Measurements from ENCODE around the gene NASP. TPM values are rescaled to one million over a fixed set of nuclear protein-coding genes. Genes with fewer than 3 reads are reported as not detected.

The NASP gene
- total RNA-seq, 1 experiment from 2014 or later: 535 TPM

- no peak for TF ChIP-seq ZNF532 (CRISPR knock-in tag; IDR thresholded peaks at IDR 0.05; ENCODE audit: borderline replicate concordance)
- TF ChIP-seq RORB (CRISPR knock-in tag; IDR thresholded peaks at IDR 0.05): no peak
- no peak for TF ChIP-seq FOXP4 (CRISPR knock-in tag; IDR thresholded peaks at IDR 0.05)
- TF ChIP-seq ZMAT4 (CRISPR knock-in tag; IDR thresholded peaks at IDR 0.05): no peak
- TF ChIP-seq MYBL2 (CRISPR knock-in tag; IDR thresholded peaks at IDR 0.05): no peak
- no peak for TF ChIP-seq E2F5 (CRISPR knock-in tag; IDR thresholded peaks at IDR 0.05)
- TF ChIP-seq ARID4B (CRISPR knock-in tag; IDR thresholded peaks at IDR 0.05; ENCODE audit: borderline replicate concordance): no peak
- TF ChIP-seq GTF2I (CRISPR knock-in tag; conservative IDR thresholded peaks at IDR 0.05): no peak
These were observed 17.1 kb upstream of the NASP start (continued) for GRCh38 chr1:45566722-45567121.

GRCh38 chr1:45567911-45568310 is 15.9 kb upstream of the NASP start:
- H3K27me3 Mint-ChIP-seq (ENCODE audit: low read depth): no peaks in the 10 kb centered on the region
- ChIA-PET POLR2A (interaction anchor here (1.3 kb wide), 1 partner anchor 47 kb away, joined by 3 read pairs; the partner anchor contains the start of gene PRDX1), CTCF (interaction anchor here (0.5 to 1.2 kb wide), 3 partner anchors 19 to 208 kb away, joined by 3 to 4 read pairs (median 3); no protein-coding TSS in a partner anchor)
- H3K4me3 Mint-ChIP-seq: no peak overlapping the region
- ATAC-seq (no peak), DNase-seq (ENCODE audit: low spot score) (no peak)
- peak overlapping the region; percentile 22; the same call in 1 of the 2 replicates for H3K27ac Mint-ChIP-seq
- H3K9me3 Mint-ChIP-seq: no peaks in the 10 kb centered on the region
- peaks cover 12% of the 10 kb centered on the region for H3K4me1 Mint-ChIP-seq
- H3K36me3 Mint-ChIP-seq: peaks cover 57% of the 10 kb centered on the region
- TF ChIP-seq IRF1 (CRISPR knock-in tag; IDR thresholded peaks at IDR 0.05) (no peak), NR3C1 (CRISPR knock-in tag; conservative IDR thresholded peaks at IDR 0.05; ENCODE audit: low read depth) (no peak), ETV6 (CRISPR knock-in tag; IDR thresholded peaks at IDR 0.05) (no peak), FOXK1 (CRISPR knock-in tag; IDR thresholded peaks at IDR 0.05) (no peak), SMAD4 (CRISPR knock-in tag; IDR thresholded peaks at IDR 0.05) (no peak), ZBTB43 (CRISPR knock-in tag; IDR thresholded peaks at IDR 0.05) (no peak), GABPB1 (CRISPR knock-in tag; IDR thresholded peaks at IDR 0.05) (no peak), RORB (CRISPR knock-in tag; IDR thresholded peaks at IDR 0.05) (no peak), E2F4 (CRISPR knock-in tag; IDR thresholded peaks at IDR 0.05; ENCODE audit: borderline replicate concordance, low read depth) (no peak), ESRRA (CRISPR knock-in tag; IDR thresholded peaks at IDR 0.05; ENCODE audit: borderline replicate concordance) (no peak), CDX4 (CRISPR knock-in tag; IDR thresholded peaks at IDR 0.05; ENCODE audit: borderline replicate concordance) (no peak), RELA (CRISPR knock-in tag; IDR thresholded peaks at IDR 0.05; ENCODE audit: borderline replicate concordance) (no peak), ATF1 (CRISPR knock-in tag; IDR thresholded peaks at IDR 0.05) (no peak)

All from WTC11 (cell line).